ENCODE data around the gene VIP. TPM values are rescaled to one million over a fixed set of nuclear protein-coding genes. Genes with fewer than 3 reads are reported as not detected.

The VIP gene
- total RNA-seq, 6 experiments from 2014 or later = 0.13 to 0.31 (median 0.23) TPM; not detected in 2

GRCh38 chr6:152783217-152783878, 32.8 kb downstream of the VIP start:
- no peak for DNase-seq
- Histone ChIP-seq H3K27me3 (no peaks in the 10 kb centered on the region), H3K4me3 (no peak overlapping the region), H3K36me3 (no peaks in the 10 kb centered on the region), H3K9me3 (no peaks in the 10 kb centered on the region), H3K4me1 (no peaks in the 10 kb centered on the region), H3K27ac (no peak overlapping the region)
- WGBS (ENCODE audit: insufficient coverage, low coverage, low lambda C conversion rate, missing lambda C conversion rate) = 42% methylated on average over 9 of the region's 9 CpGs
- TF ChIP-seq, protein P1, sequence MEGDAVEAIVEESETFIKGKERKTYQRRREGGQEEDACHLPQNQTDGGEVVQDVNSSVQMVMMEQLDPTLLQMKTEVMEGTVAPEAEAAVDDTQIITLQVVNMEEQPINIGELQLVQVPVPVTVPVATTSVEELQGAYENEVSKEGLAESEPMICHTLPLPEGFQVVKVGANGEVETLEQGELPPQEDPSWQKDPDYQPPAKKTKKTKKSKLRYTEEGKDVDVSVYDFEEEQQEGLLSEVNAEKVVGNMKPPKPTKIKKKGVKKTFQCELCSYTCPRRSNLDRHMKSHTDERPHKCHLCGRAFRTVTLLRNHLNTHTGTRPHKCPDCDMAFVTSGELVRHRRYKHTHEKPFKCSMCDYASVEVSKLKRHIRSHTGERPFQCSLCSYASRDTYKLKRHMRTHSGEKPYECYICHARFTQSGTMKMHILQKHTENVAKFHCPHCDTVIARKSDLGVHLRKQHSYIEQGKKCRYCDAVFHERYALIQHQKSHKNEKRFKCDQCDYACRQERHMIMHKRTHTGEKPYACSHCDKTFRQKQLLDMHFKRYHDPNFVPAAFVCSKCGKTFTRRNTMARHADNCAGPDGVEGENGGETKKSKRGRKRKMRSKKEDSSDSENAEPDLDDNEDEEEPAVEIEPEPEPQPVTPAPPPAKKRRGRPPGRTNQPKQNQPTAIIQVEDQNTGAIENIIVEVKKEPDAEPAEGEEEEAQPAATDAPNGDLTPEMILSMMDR (IDR thresholded peaks at IDR 0.05) = no peak
- TF ChIP-seq POLR2A (IDR thresholded peaks at IDR 0.05) = no peak
- intact Hi-C loops (cut with DNase I) = no loop called here
- no peak for ATAC-seq

GRCh38 chr6:152794696-152795095, 44.1 kb downstream of the VIP start:
- Histone ChIP-seq H3K9me3 (no peaks in the 10 kb centered on the region), H3K27me3 (no peaks in the 10 kb centered on the region), H3K27ac (no peak overlapping the region), H3K4me3 (no peak overlapping the region), H3K4me1 (no peaks in the 10 kb centered on the region), H3K36me3 (no peaks in the 10 kb centered on the region)
- intact Hi-C loops (cut with DNase I) = no loop called here
- no peak for DNase-seq
- TF ChIP-seq, protein P1 (IDR thresholded peaks at IDR 0.05) = no peak
- TF ChIP-seq POLR2A (IDR thresholded peaks at IDR 0.05) = no peak
- ATAC-seq = no peak

DNA sequence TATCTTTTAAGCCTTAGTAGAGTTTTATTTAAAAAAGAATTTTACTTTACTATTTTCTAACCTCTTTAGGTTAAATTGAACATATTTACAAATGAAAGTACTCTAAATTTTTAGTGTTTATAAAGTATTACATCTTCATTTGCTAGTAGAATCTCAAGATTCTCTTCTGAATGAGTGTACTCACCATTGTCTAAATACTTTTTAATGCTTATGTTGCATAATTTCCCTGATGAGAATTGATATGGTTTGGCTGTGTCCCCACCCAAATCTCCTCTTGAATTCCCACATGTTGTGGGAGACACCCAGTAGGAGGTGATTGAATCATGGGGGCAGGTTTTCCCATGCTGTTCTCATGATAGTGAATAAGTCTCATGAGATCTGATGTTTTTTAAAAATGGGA, 53.6 kb downstream of the VIP start:
- intact Hi-C loops (cut with DNase I) = no loop called here
- ATAC-seq = no peak
- no peak for DNase-seq
- no peak for TF ChIP-seq POLR2A (IDR thresholded peaks at IDR 0.05)
- TF ChIP-seq, protein P1 (IDR thresholded peaks at IDR 0.05) = no peak
- Histone ChIP-seq H3K27ac (no peak overlapping the region), H3K4me1 (no peaks in the 10 kb centered on the region), H3K9me3 (no peaks in the 10 kb centered on the region), H3K36me3 (no peaks in the 10 kb centered on the region), H3K4me3 (no peak overlapping the region), H3K27me3 (no peaks in the 10 kb centered on the region)

Other genes starting within 250 kb of the VIP start
- gene SYNE1, start 113.4 kb upstream of the VIP start, total RNA-seq = 10 to 100 TPM; 22.8 to 43.2 (median 25.0) TPM
- gene MYCT1, start 52.9 kb upstream of the VIP start, total RNA-seq = 1 to 10 TPM; 2.3 to 6.6 (median 4.7) TPM
- gene FBXO5, start 232.2 kb downstream of the VIP start, total RNA-seq = 1 to 10 TPM in 5 of 6 experiments, under 1 TPM in 1; 0.97 to 3.0 (median 2.5) TPM